ENCODE results near the gene SGSM2. TPM values are rescaled to one million over a fixed set of nuclear protein-coding genes. Genes with fewer than 3 reads are reported as not detected.

SGSM2 gene
- polyA plus RNA-seq, 1 donor from 2014 or later: 222 TPM

DNA sequence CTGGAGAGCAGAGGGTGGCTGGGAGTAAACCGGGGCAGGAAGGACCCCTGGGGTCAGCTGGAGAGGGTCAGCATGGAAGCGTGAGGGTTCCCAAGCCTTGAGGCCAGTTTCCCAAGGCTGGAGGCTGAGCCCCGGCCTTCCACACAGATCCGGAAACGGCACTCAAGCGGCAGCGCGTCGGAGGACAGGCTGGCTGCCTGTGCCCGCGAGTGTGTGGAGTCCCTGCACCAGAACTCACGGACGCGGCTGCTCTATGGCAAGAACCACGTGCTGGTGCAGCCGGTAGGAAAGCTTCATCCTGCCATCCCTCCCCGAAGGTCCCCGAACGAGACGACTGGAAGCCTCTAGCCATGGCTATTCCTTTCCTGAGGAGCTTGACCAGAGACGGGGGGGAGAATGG, 26.0 kb downstream of the SGSM2 start:
- no peak overlapping the region for H3K27ac ChIP-seq (ENCODE audit: low read length)
- no peaks in the 10 kb centered on the region for H3K9me2 ChIP-seq (ENCODE audit: insufficient read depth, low read length)
- no peak overlapping the region for H3K9ac ChIP-seq (ENCODE audit: low read length)
- H3K36me3 ChIP-seq (ENCODE audit: insufficient read depth, low read length): no peaks in the 10 kb centered on the region
- TF ChIP-seq EP300 (conservative IDR thresholded peaks at IDR 0.05; ENCODE audit: poor library complexity, severe bottlenecking): no peak
- TF ChIP-seq, protein P1, sequence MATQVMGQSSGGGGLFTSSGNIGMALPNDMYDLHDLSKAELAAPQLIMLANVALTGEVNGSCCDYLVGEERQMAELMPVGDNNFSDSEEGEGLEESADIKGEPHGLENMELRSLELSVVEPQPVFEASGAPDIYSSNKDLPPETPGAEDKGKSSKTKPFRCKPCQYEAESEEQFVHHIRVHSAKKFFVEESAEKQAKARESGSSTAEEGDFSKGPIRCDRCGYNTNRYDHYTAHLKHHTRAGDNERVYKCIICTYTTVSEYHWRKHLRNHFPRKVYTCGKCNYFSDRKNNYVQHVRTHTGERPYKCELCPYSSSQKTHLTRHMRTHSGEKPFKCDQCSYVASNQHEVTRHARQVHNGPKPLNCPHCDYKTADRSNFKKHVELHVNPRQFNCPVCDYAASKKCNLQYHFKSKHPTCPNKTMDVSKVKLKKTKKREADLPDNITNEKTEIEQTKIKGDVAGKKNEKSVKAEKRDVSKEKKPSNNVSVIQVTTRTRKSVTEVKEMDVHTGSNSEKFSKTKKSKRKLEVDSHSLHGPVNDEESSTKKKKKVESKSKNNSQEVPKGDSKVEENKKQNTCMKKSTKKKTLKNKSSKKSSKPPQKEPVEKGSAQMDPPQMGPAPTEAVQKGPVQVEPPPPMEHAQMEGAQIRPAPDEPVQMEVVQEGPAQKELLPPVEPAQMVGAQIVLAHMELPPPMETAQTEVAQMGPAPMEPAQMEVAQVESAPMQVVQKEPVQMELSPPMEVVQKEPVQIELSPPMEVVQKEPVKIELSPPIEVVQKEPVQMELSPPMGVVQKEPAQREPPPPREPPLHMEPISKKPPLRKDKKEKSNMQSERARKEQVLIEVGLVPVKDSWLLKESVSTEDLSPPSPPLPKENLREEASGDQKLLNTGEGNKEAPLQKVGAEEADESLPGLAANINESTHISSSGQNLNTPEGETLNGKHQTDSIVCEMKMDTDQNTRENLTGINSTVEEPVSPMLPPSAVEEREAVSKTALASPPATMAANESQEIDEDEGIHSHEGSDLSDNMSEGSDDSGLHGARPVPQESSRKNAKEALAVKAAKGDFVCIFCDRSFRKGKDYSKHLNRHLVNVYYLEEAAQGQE (IDR thresholded peaks at IDR 0.05; ENCODE audit: borderline replicate concordance): no peak
- TF ChIP-seq SMC3 (conservative IDR thresholded peaks at IDR 0.05; ENCODE audit: poor library complexity): no peak
- TF ChIP-seq, protein P2, sequence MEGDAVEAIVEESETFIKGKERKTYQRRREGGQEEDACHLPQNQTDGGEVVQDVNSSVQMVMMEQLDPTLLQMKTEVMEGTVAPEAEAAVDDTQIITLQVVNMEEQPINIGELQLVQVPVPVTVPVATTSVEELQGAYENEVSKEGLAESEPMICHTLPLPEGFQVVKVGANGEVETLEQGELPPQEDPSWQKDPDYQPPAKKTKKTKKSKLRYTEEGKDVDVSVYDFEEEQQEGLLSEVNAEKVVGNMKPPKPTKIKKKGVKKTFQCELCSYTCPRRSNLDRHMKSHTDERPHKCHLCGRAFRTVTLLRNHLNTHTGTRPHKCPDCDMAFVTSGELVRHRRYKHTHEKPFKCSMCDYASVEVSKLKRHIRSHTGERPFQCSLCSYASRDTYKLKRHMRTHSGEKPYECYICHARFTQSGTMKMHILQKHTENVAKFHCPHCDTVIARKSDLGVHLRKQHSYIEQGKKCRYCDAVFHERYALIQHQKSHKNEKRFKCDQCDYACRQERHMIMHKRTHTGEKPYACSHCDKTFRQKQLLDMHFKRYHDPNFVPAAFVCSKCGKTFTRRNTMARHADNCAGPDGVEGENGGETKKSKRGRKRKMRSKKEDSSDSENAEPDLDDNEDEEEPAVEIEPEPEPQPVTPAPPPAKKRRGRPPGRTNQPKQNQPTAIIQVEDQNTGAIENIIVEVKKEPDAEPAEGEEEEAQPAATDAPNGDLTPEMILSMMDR (IDR thresholded peaks at IDR 0.05; ENCODE audit: poor library complexity, severe bottlenecking): no peak
- no peak for TF ChIP-seq POLR2AphosphoS5 (IDR thresholded peaks at IDR 0.05)
- TF ChIP-seq EZH2 (IDR thresholded peaks at IDR 0.05; ENCODE audit: borderline replicate concordance, insufficient read depth, low read length, poor library complexity, severe bottlenecking): no peak
- no peaks in the 10 kb centered on the region for H3K27me3 ChIP-seq (ENCODE audit: insufficient read depth, low read depth, low read length)
- no peaks in the 10 kb centered on the region for H3F3A ChIP-seq (ENCODE audit: insufficient read depth, low read length, poor library complexity, severe bottlenecking)
- no peaks in the 10 kb centered on the region for H3K9me3 ChIP-seq (ENCODE audit: low read length)
- no peaks in the 10 kb centered on the region for H3K79me2 ChIP-seq (replicated peaks; ENCODE audit: insufficient read depth, low read length)
- H4K20me1 ChIP-seq (ENCODE audit: insufficient read depth): no peaks in the 10 kb centered on the region
- no peak overlapping the region for H3K4me2 ChIP-seq (ENCODE audit: low read length)
- H3K4me3 ChIP-seq (ENCODE audit: low read length): no peak overlapping the region
- H2AFZ ChIP-seq (ENCODE audit: low read depth, low read length): no peak overlapping the region

DNA sequence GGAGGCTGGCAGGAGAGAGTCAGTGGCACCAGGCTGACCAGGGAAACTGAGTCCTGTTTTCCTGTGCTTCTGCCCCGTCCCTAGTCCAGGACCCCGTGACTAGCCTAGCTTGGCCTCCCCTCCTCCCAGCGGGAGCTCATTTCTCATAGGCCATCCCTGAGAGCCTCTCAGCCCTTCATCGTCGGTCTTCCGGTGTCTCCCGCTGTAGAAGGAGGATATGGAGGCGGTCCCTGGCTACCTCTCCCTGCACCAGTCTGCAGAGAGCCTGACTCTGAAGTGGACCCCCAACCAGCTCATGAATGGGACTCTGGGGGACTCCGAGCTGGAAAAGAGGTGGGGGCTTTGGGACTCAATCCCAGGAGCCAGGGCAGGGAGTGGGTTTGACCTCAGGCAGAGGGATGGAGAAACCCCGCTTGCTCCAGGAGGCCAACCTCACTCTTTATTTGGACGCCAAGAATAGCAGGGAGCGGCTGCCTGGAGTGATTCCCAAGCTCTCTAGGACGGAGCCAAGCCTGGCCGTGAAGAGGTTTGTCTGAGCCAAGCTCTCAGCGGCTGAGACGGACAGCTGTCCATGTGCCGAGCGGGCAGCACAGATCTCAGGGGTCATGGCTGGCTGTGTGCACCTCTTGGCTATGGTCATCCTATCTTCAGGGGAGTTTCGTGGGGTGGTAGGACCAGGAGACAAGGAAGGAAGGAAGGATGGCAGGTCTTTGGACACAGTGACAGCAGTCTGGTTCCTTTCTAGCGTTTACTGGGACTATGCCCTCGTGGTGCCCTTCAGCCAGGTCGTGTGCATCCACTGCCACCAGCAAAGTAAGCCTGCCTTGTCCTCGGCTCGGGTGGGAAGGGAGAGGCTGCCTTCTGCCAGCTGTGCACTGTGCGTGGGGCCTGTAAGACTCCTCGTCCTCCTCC, 26.8 kb downstream of the SGSM2 start:
- TF ChIP-seq POLR2AphosphoS5 (IDR thresholded peaks at IDR 0.05): no peak
- H3K79me2 ChIP-seq (replicated peaks; ENCODE audit: insufficient read depth, low read length): no peaks in the 10 kb centered on the region
- H3K9me3 ChIP-seq (ENCODE audit: low read length): no peaks in the 10 kb centered on the region
- no peak overlapping the region for H3K27ac ChIP-seq (ENCODE audit: low read length)
- H3K27me3 ChIP-seq (ENCODE audit: insufficient read depth, low read depth, low read length): no peaks in the 10 kb centered on the region
- H3K9ac ChIP-seq (ENCODE audit: low read length): no peak overlapping the region
- no peak overlapping the region for H3K4me2 ChIP-seq (ENCODE audit: low read length)
- H2AFZ ChIP-seq (ENCODE audit: low read depth, low read length): no peak overlapping the region
- no peaks in the 10 kb centered on the region for H3K36me3 ChIP-seq (ENCODE audit: insufficient read depth, low read length)
- H3F3A ChIP-seq (ENCODE audit: insufficient read depth, low read length, poor library complexity, severe bottlenecking): no peaks in the 10 kb centered on the region
- H4K20me1 ChIP-seq (ENCODE audit: insufficient read depth): no peaks in the 10 kb centered on the region
- no peaks in the 10 kb centered on the region for H3K9me2 ChIP-seq (ENCODE audit: insufficient read depth, low read length)
- H3K4me3 ChIP-seq (ENCODE audit: low read length): no peak overlapping the region

DNA sequence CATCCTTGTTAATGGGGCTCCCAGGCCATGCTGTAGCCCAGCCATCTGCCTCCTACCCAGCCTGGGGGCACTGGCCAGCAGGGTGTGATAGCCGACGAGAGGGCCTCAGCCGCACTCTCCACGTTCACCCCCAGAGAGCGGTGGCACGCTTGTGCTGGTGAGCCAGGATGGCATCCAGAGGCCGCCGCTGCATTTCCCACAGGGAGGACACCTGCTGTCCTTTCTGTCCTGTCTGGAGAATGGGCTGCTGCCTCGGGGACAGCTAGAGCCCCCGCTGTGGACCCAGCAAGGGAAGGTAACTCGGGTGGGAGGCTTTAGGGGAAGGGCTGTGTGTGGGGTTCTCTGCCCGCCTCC, 27.4 kb downstream of the SGSM2 start:
- no peak overlapping the region for H3K9ac ChIP-seq (ENCODE audit: low read length)
- H3K4me2 ChIP-seq (ENCODE audit: low read length): no peak overlapping the region
- H3K9me3 ChIP-seq (ENCODE audit: low read length): no peaks in the 10 kb centered on the region
- no peak overlapping the region for H3K4me3 ChIP-seq (ENCODE audit: low read length)
- H3K79me2 ChIP-seq (replicated peaks; ENCODE audit: insufficient read depth, low read length): no peaks in the 10 kb centered on the region
- H3K27ac ChIP-seq (ENCODE audit: low read length): no peak overlapping the region
- H3K36me3 ChIP-seq (ENCODE audit: insufficient read depth, low read length): no peaks in the 10 kb centered on the region
- H3K9me2 ChIP-seq (ENCODE audit: insufficient read depth, low read length): no peaks in the 10 kb centered on the region
- TF ChIP-seq SMC3 (conservative IDR thresholded peaks at IDR 0.05; ENCODE audit: poor library complexity) (no peak), MXI1 (conservative IDR thresholded peaks at IDR 0.05; ENCODE audit: poor library complexity, severe bottlenecking) (no peak), TAF1 (IDR thresholded peaks at IDR 0.05; ENCODE audit: low read depth) (no peak), RAD21 (conservative IDR thresholded peaks at IDR 0.05) (no peak), POLR2AphosphoS5 (IDR thresholded peaks at IDR 0.05) (no peak), EP300 (conservative IDR thresholded peaks at IDR 0.05; ENCODE audit: poor library complexity, severe bottlenecking) (no peak), EZH2 (IDR thresholded peaks at IDR 0.05; ENCODE audit: borderline replicate concordance, insufficient read depth, low read length, poor library complexity, severe bottlenecking) (no peak)
- TF ChIP-seq, protein P2 (IDR thresholded peaks at IDR 0.05; ENCODE audit: poor library complexity, severe bottlenecking): no peak
- TF ChIP-seq, protein P1 (IDR thresholded peaks at IDR 0.05; ENCODE audit: borderline replicate concordance): no peak
- no peak overlapping the region for H2AFZ ChIP-seq (ENCODE audit: low read depth, low read length)
- no peaks in the 10 kb centered on the region for H4K20me1 ChIP-seq (ENCODE audit: insufficient read depth)
- H3F3A ChIP-seq (ENCODE audit: insufficient read depth, low read length, poor library complexity, severe bottlenecking): no peaks in the 10 kb centered on the region
- H3K27me3 ChIP-seq (ENCODE audit: insufficient read depth, low read depth, low read length): no peaks in the 10 kb centered on the region
